Measurements from ENCODE around the gene PDE4DIP.
"Not testable (repeated sequence)": the region's sequence is repeated elsewhere in the genome, so short reads cannot be mapped to it uniquely, and the experiment has no call there.

DNA sequence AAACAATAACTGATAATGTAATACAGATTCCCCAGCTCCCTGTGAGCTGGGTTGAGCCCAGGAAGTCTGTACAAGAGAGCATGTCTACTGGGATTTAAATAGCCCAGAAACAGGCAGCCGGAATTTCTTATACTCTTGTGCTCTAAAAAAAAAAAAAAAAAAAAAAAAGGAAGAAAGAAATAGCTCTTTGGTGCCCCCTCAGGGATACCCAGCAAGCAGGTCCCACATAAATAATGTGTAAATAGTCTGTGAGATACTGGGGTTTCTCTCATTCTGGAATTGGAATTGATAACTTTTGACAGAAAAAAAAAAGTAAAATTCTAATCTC is 25.4 kb downstream of the PDE4DIP start:
- not testable (repeated sequence) for TF ChIP-seq CTCF, POLR2A (IDR thresholded peaks at IDR 0.05)
